Colon (tissue), 2 donors: ENCODE data around the gene LRRC43.

Source experiments
- FAIRE-seq: peaks from 2 replicates; lab custom pipeline; 2012; peaks lifted over from hg19 to GRCh38; lab: Jason Lieb, UNC
- donor health status: control.
- donor health status: control.

Gene LRRC43

GRCh38 chr12:122182887-122183587 lies at the start of gene LRRC43:
Gene LRRC43 (plus strand): TSS chr12:122183123. CDS start chr12:122183145, 22 bp downstream.
- no peak for FAIRE-seq

GRCh38 chr12:122133192-122133950 lies 49.6 kb upstream of the LRRC43 start:
- FAIRE-seq: no peak

GRCh38 chr12:122135437-122136031 lies 47.4 kb upstream of the LRRC43 start:
- no peak for FAIRE-seq

- FAIRE-seq: no peak
Observed at GRCh38 chr12:122137229-122137628, 45.7 kb upstream of the LRRC43 start.

GRCh38 chr12:122137681-122138080 lies 45.2 kb upstream of the LRRC43 start:
- FAIRE-seq: no peak

- no peak for FAIRE-seq
Observed at GRCh38 chr12:122138181-122138580, 44.7 kb upstream of the LRRC43 start.

- no peak for FAIRE-seq
Observed at GRCh38 chr12:122138616-122139015, 44.3 kb upstream of the LRRC43 start.

GRCh38 chr12:122139266-122139665 lies 43.7 kb upstream of the LRRC43 start:
- no peak for FAIRE-seq

- FAIRE-seq: no peak
Observed at GRCh38 chr12:122139941-122140340, 43.0 kb upstream of the LRRC43 start.

GRCh38 chr12:122140467-122141257 lies 42.3 kb upstream of the LRRC43 start:
- FAIRE-seq: no peak

GRCh38 chr12:122141911-122142725 lies 40.8 kb upstream of the LRRC43 start:
- FAIRE-seq: no peak

- no peak for FAIRE-seq
Observed at GRCh38 chr12:122142857-122143256, 40.1 kb upstream of the LRRC43 start.

- FAIRE-seq: no peak
Observed at GRCh38 chr12:122144885-122145284, 38.0 kb upstream of the LRRC43 start.

- no peak for FAIRE-seq
Observed at GRCh38 chr12:122145505-122146330, 37.2 kb upstream of the LRRC43 start.

- no peak for FAIRE-seq
Observed at GRCh38 chr12:122147514-122148290, 35.2 kb upstream of the LRRC43 start.

GRCh38 chr12:122148657-122149056 lies 34.3 kb upstream of the LRRC43 start:
- no peak for FAIRE-seq

GRCh38 chr12:122150127-122150681 lies 32.7 kb upstream of the LRRC43 start:
- FAIRE-seq: no peak

- FAIRE-seq: no peak
Observed at GRCh38 chr12:122152754-122153153, 30.2 kb upstream of the LRRC43 start.

GRCh38 chr12:122155705-122156104 lies 27.2 kb upstream of the LRRC43 start:
- FAIRE-seq: no peak
